Activated CD4-positive, alpha-beta T cell treated with anti-CD3 and anti-CD28 coated beads for 36 hours (primary cell): ENCODE measurements around the gene LBX1. TPM values are rescaled to one million over a fixed set of nuclear protein-coding genes. Genes with fewer than 3 reads are reported as not detected.

Source experiments
- ATAC-seq: fragments of 200-7000 bp; cut with Tn5 transposase; one replicate; pipeline ENCODE4 v1.10.0; 2021; ENCODE audit warnings: mild to moderate bottlenecking, moderate library complexity
- CTCF ChIA-PET: fragments of 350-600 bp; sonication (Branson Sonifier 250); formaldehyde crosslinking; loops from one replicate; lab custom pipeline; 2021; ENCODE audit warnings: antibody characterized with exemption; lab: Charles Lee
- POLR2A ChIA-PET: fragments of 350-600 bp; sonication (Branson Sonifier 250); formaldehyde crosslinking; loops from one replicate; lab custom pipeline; 2021; ENCODE audit warnings: antibody characterized with exemption, inconsistent platforms; lab: Charles Lee
- DNase-seq: peaks from one replicate; pipeline ENCODE4 v3.0.0-alpha.2; 2020
- H3K27ac Mint-ChIP-seq: one replicate; pipeline ENCODE4 v1.8.0; 2021; ENCODE audit warnings: mixed read lengths
- H3K27me3 Mint-ChIP-seq: one replicate; pipeline ENCODE4 v1.8.0; 2021; ENCODE audit warnings: mixed read lengths
- H3K36me3 Mint-ChIP-seq: one replicate; pipeline ENCODE4 v1.8.0; 2021; ENCODE audit warnings: low read depth, mixed read lengths
- H3K4me1 Mint-ChIP-seq: one replicate; pipeline ENCODE4 v1.8.0; 2021; ENCODE audit warnings: mixed read lengths
- H3K4me3 Mint-ChIP-seq: one replicate; pipeline ENCODE4 v1.8.0; 2021; ENCODE audit warnings: mild to moderate bottlenecking, moderate library complexity, mixed read lengths
- H3K9me3 Mint-ChIP-seq: one replicate; pipeline ENCODE4 v1.8.0; 2021; ENCODE audit warnings: low read depth, mixed read lengths
- intact Hi-C, 2 experiments: fragments of 100-400 bp; cut with DNase I in 1 of 2; cut with micrococcal nuclease in 1 of 2; formaldehyde crosslinking; loops; one replicate each; pipeline versions ENCODE4 v1.14.2 to v1.15.1; 2022 to 2024; cut with DNase I, micrococcal nuclease
- total RNA-seq, 2 experiments: library from RNA; stranded (reverse); gene quantifications; one replicate each; pipeline ENCODE4 v1.2.3, GENCODE V29; 2021

Gene LBX1, protein sequence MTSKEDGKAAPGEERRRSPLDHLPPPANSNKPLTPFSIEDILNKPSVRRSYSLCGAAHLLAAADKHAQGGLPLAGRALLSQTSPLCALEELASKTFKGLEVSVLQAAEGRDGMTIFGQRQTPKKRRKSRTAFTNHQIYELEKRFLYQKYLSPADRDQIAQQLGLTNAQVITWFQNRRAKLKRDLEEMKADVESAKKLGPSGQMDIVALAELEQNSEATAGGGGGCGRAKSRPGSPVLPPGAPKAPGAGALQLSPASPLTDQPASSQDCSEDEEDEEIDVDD
- total RNA-seq: not detected

DNA sequence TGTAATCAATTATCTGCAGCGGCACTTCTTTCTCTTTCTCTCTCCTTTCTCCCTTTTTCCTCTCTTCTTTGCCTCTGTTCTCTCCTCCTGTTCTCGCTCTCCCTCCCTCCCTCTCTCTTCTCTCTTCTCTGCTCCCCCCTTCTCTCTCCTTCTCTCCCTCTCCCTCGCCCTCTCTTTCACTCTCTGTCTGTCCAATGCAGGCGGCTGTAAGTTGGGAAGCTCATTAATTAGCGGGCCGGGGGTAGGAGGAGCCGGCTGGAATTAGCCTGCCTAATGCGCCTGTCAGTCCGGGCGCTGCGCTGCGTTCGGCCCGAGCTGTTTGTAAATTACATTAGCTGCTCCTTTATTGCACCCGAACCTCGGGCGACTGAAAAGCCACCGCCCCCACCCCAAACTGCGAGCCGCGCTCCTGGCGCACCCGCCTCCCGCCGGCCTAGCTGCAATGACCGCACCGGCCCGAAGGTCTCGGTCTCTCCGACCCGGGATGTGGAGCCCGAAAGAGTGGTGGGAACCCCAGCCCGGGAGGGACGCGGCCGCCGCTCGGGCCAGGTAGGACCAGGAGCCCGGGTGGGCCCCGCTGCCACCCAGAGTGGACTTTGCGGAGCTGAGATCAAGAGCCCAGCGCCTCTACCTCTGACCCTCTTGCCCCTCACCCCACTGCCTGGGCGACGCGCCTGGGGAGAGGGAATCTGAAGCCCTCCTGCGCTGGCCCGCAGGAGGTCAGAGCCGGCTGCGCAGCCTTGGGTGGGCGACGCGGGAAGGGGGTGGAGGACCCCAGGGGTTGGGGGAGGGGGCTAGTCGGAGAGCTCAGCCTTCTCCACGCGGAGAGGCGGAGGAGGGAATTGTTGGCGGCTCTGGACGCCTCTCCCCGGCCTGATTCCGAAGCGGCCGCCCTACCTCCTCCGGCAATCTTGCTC, at the start of gene LBX1:
LBX1 (minus strand) TSS at position 198 of the 917 bp plus-strand sequence. CDS start 648 bp downstream, outside the sequence.
- Mint-ChIP-seq H3K4me3 (no peak within 1 kb of the TSS), H3K4me1 (peaks cover 30% of the 10 kb centered on the region), H3K9me3 (no peaks in the 10 kb centered on the region), H3K27ac (no peak within 1 kb of the TSS), H3K27me3 (peaks cover 71% of the 10 kb centered on the region), H3K36me3 (no peaks in the 10 kb centered on the region)
- CTCF ChIA-PET: interaction anchor here (0.7 to 1.5 kb wide), 5 partner anchors 9 to 340 kb away, joined by 3 to 5 read pairs (median 4); no protein-coding TSS in a partner anchor
- ATAC-seq: no peak
- no peak for DNase-seq
- POLR2A ChIA-PET: interaction anchor here (0.6 kb wide), 1 partner anchor 28 kb away, joined by 4 read pairs; no protein-coding TSS in a partner anchor
- intact Hi-C loops: loop anchor here (5.0 to 10.0 kb wide), 4 partner anchors 405 to 1695 kb away; partner anchors contain the start of gene NKX2-3 (in 1 of the 2)

- no peaks in the 10 kb centered on the region for H3K9me3 Mint-ChIP-seq
- peaks cover 23% of the 10 kb centered on the region for H3K27me3 Mint-ChIP-seq
- H3K27ac Mint-ChIP-seq: no peak overlapping the region
- no peak overlapping the region for H3K4me3 Mint-ChIP-seq
- no peak for DNase-seq
- peaks cover 2% of the 10 kb centered on the region for H3K4me1 Mint-ChIP-seq
- ChIA-PET POLR2A (no interaction called here), CTCF (interaction anchor here (0.6 to 3.1 kb wide), 8 partner anchors 18 to 329 kb away, joined by 3 to 30 read pairs (median 5); no protein-coding TSS in a partner anchor)
- intact Hi-C loops: loop anchor here in 1 of 2 experiments (5.0 kb wide), 1 partner anchor 299 kb away; no protein-coding TSS in a partner anchor
- ATAC-seq: no peak
- no peaks in the 10 kb centered on the region for H3K36me3 Mint-ChIP-seq
These were observed 44.5 kb upstream of the LBX1 start for GRCh38 chr10:101273741-101274140.

- H3K27me3 Mint-ChIP-seq: peaks cover 23% of the 10 kb centered on the region
- no peak for ATAC-seq
- no peak overlapping the region for H3K4me3 Mint-ChIP-seq
These were observed 44.1 kb upstream of the LBX1 start for GRCh38 chr10:101273330-101273729.

GRCh38 chr10:101272229-101272868, 43.1 kb upstream of the LBX1 start:
- no peak overlapping the region for H3K27ac Mint-ChIP-seq
- H3K9me3 Mint-ChIP-seq: no peaks in the 10 kb centered on the region

More at GRCh38 chr10:101273330-101273729, 44.1 kb upstream of the LBX1 start:
- POLR2A ChIA-PET: no interaction called here
- CTCF ChIA-PET: interaction anchor here (0.6 to 3.1 kb wide), 11 partner anchors 13 to 397 kb away, joined by 3 to 30 read pairs (median 5); no protein-coding TSS in a partner anchor
- intact Hi-C loops: loop anchor here in 1 of 2 experiments (5.0 kb wide), 1 partner anchor 299 kb away; no protein-coding TSS in a partner anchor
- Mint-ChIP-seq H3K9me3 (no peaks in the 10 kb centered on the region), H3K27ac (no peak overlapping the region), H3K36me3 (no peaks in the 10 kb centered on the region), H3K4me1 (peaks cover 2% of the 10 kb centered on the region)
- DNase-seq: no peak

GRCh38 chr10:101270763-101271162, 41.5 kb upstream of the LBX1 start:
- POLR2A ChIA-PET: no interaction called here
- Mint-ChIP-seq H3K9me3 (no peaks in the 10 kb centered on the region), H3K27ac (no peak overlapping the region), H3K36me3 (no peaks in the 10 kb centered on the region), H3K4me1 (peaks cover 2% of the 10 kb centered on the region), H3K4me3 (no peak overlapping the region), H3K27me3 (peaks cover 21% of the 10 kb centered on the region)
- DNase-seq: no peak
- CTCF ChIA-PET: interaction anchor here (1.1 to 2.9 kb wide), 4 partner anchors 21 to 300 kb away, joined by 3 to 10 read pairs (median 4); no protein-coding TSS in a partner anchor
- no peak for ATAC-seq
- intact Hi-C loops: loop anchor here in 1 of 2 experiments (5.0 kb wide), 1 partner anchor 302 kb away; no protein-coding TSS in a partner anchor

More at GRCh38 chr10:101272229-101272868, 43.1 kb upstream of the LBX1 start:
- Mint-ChIP-seq H3K36me3 (no peaks in the 10 kb centered on the region), H3K27me3 (peaks cover 23% of the 10 kb centered on the region), H3K4me1 (peaks cover 2% of the 10 kb centered on the region), H3K4me3 (no peak overlapping the region)
- ATAC-seq (peak; percentile 91), DNase-seq (peak; percentile 78)
- POLR2A ChIA-PET: no interaction called here
- intact Hi-C loops: loop anchor here (1.0 to 5.0 kb wide), 3 partner anchors 170 to 300 kb away; no protein-coding TSS in a partner anchor
- CTCF ChIA-PET: interaction anchor here (0.6 to 3.1 kb wide), 17 partner anchors 9 to 398 kb away, joined by 3 to 30 read pairs (median 4); no protein-coding TSS in a partner anchor

DNA sequence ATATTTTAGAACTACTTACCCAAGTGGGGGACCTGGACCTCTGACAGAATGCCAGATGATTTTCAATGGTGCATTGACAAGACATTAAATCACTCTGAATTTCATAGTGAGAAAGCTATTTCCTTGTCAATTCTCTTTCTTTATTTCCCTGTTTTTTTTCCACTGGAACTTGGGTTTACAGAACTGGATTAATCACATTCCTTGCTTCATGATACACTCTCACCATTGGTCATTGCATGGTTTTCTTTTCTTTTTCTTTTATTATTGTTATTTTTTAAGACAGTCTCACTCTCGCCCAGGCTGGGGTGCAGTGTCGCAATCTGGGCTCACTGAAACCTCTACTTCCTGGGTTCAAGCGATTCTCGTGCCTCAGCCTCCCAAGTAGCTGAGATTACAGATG, 38.5 kb upstream of the LBX1 start:
- ChIA-PET CTCF (interaction anchor here (0.9 to 1.7 kb wide), 3 partner anchors 9 to 53 kb away, joined by 3 to 6 read pairs (median 3); no protein-coding TSS in a partner anchor), POLR2A (no interaction called here)
- no peak overlapping the region for H3K4me3 Mint-ChIP-seq
- peaks cover 2% of the 10 kb centered on the region for H3K4me1 Mint-ChIP-seq
- DNase-seq (no peak), ATAC-seq (no peak)
- no peaks in the 10 kb centered on the region for H3K36me3 Mint-ChIP-seq
- no peak overlapping the region for H3K27ac Mint-ChIP-seq
- intact Hi-C loops: no loop called here
- peaks cover 19% of the 10 kb centered on the region for H3K27me3 Mint-ChIP-seq
- no peaks in the 10 kb centered on the region for H3K9me3 Mint-ChIP-seq

- ATAC-seq (no peak), DNase-seq (no peak)
- ChIA-PET POLR2A (no interaction called here), CTCF (interaction anchor here (0.6 to 1.4 kb wide), 4 partner anchors 38 to 106 kb away, joined by 3 read pairs; no protein-coding TSS in a partner anchor)
- Mint-ChIP-seq H3K9me3 (no peaks in the 10 kb centered on the region), H3K36me3 (no peaks in the 10 kb centered on the region), H3K4me3 (no peak overlapping the region), H3K27ac (no peak overlapping the region), H3K27me3 (peaks cover 16% of the 10 kb centered on the region), H3K4me1 (peaks cover under 1% of the 10 kb centered on the region)
- intact Hi-C loops: no loop called here
These were observed 38.0 kb upstream of the LBX1 start for GRCh38 chr10:101267290-101267680.

DNA sequence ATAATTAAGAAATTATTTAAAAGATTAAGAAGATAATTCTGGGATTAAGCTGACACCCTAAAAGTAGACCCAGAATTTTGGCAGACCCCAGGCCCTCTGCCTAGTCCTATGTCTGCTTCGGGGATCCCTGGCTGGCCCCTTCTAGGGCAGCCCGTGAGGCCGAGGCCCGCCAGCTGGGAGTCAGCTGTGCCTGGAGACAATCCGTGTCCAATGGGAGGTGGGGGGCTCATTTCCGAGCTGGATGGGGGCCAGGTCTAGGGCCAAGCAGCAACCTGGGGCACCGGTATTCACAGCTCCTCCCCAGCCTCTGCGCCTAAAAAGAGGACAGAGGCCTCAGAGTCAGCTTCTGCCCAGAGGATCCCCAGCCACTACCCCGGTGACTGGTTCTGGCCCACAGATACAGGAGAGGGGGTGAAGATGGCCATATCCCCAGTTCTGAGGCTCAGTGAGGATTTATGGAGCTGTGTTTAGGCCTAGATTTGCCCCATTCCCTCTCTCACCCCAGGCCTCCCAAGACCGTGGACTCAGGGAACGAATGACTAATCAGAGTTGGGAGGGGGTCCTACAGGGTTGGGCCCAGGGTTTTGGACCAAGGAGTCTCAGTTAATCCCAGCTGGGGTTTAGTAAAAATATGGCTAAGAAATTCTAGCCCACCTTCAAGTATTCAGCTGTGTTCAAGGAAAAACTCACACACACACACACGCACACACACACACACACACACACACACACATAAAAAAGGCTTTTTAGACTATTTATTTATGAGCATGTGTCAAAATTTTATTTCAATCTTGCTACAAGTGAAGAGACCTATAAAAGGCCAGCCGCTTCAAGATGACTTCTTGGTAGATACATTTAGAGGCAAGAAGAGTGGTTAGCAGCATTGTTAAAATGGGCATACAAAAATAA, 37.4 kb upstream of the LBX1 start:
- H3K36me3 Mint-ChIP-seq: no peaks in the 10 kb centered on the region
- ATAC-seq (no peak), DNase-seq (no peak)
- no peaks in the 10 kb centered on the region for H3K4me1 Mint-ChIP-seq
- ChIA-PET POLR2A (no interaction called here), CTCF (interaction anchor here (0.6 to 1.4 kb wide), 4 partner anchors 38 to 106 kb away, joined by 3 read pairs; no protein-coding TSS in a partner anchor)
- H3K27me3 Mint-ChIP-seq: peaks cover 13% of the 10 kb centered on the region
- no peak overlapping the region for H3K4me3 Mint-ChIP-seq
- no peak overlapping the region for H3K27ac Mint-ChIP-seq
- H3K9me3 Mint-ChIP-seq: no peaks in the 10 kb centered on the region
- intact Hi-C loops: no loop called here

GRCh38 chr10:101263150-101263752, 34.0 kb upstream of the LBX1 start:
- intact Hi-C loops: no loop called here
- ChIA-PET CTCF (interaction anchor here (0.6 to 2.7 kb wide), 4 partner anchors 9 to 181 kb away, joined by 3 to 8 read pairs (median 5); no protein-coding TSS in a partner anchor), POLR2A (no interaction called here)
- ATAC-seq (no peak), DNase-seq (no peak)
- Mint-ChIP-seq H3K27me3 (peaks cover 19% of the 10 kb centered on the region), H3K9me3 (peaks cover under 1% of the 10 kb centered on the region), H3K27ac (no peak overlapping the region), H3K4me1 (no peaks in the 10 kb centered on the region), H3K4me3 (no peak overlapping the region), H3K36me3 (no peaks in the 10 kb centered on the region)
